NOMO-1 treated with DMSO at 0.1 percent for 48 hours (cell line): Measurements from ENCODE around the gene STRC.
"Not testable (repeated sequence)": the region's sequence is repeated elsewhere in the genome, so short reads cannot be mapped to it uniquely, and the experiment has no call there.

ENCODE experiments used
- DNase-seq: peaks from one replicate; lab custom pipeline; 2025; ENCODE audit not compliant: unreplicated experiment; lab: John Stamatoyannopoulos, UW

STRC gene

DNA sequence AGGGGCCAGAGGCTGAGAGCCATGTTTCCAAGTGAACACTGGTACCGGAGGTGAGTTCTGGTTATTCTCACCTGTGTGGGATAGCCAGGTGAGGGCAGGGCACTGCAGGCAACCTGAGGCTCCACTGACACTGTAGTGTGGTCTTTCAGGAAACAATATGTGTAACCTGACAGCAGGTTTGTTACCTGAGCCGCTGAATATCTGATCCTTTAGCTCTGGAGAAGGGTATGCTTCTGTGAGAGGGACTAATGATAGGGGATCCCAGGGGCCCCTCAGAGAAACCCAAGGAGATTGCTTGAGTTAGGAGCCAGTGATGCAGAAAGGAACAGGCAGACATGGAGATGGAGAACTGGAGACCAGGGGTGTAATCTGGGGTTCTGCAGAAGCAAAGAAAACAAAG is at the start of gene STRC:
Gene STRC (minus strand): TSS at position 101 of the 400 bp plus-strand sequence. CDS start 78 bp downstream, at position 23.
- DNase-seq = not testable (repeated sequence)

DNA sequence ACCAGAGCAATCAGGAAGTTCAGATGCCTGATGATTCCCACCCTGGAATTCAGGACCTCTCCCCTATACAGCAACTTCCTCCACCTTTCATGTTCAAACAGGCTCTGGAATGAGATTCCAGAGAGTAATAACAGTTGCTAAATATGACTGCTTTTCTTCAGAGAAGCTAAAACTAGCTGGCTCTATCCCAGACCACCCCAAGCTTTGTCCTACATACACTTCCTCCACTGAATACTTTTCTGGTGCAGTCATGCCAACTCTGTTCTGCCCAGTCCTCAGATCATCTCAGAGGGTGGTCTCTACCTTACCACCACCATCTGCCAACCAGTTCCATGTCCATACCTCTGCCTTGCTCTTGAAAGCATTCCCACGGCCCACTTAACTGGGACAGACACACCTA is 47.6 kb upstream of the STRC start:
- DNase-seq = not testable (repeated sequence)

DNA sequence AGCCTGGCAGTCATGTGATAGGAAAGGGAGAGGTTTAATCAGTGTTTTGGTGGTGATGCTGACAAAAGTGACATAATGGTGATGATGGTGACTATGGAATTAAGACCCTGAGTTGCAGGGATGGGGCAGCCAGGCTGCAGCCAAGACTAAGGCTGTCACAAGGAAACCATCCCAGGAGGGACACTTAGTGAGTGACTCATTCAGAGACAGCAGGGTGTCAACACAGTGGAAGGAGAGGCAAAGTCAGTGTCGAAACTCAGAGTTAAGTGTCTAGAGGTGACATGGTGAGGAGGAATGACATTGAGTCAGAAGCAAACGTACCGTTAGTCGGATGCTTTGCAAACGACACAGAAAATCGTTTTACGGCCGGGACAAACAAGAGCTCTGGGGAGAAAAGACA is 44.7 kb upstream of the STRC start:
- not testable (repeated sequence) for DNase-seq

DNA sequence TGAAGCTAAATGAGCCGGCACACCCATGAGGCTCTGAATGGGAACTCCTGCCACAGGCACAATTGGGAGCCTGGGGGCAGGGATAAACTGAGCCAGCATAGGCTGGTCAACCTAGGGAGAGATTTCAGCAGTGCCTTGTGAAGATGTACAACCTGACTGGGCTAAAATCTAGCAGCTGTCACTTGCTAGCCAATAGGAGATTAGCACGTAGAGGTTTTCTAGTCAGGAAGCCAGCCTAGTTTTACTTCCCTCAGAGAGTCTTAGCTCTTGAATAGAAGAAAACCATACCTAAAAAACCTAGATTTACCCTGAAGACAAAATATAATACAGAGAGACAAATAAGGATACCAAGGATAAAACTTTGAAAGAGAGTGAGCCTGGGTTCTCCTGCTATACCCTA is 43.7 kb upstream of the STRC start:
- not testable (repeated sequence) for DNase-seq

DNA sequence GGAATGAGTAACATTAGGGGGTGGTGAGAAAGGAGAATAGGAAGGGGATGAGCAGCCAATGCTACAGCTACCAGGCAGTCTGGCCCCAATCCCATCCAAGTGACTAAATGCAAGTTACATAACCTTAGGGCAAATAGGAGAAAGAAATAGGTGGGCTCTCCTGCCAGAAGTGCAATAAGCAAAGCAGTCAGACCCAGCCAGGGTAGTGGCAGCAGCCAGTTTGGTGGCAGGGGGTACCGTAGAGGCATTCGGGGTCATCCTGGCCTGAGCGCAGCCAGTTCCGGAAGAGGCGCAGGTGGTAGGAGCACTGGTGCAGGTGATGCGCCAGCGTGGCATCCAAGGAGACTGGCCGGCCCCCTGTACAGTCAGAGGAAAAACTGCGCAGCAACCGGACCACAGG is 41.1 kb upstream of the STRC start:
- DNase-seq = not testable (repeated sequence)

DNA sequence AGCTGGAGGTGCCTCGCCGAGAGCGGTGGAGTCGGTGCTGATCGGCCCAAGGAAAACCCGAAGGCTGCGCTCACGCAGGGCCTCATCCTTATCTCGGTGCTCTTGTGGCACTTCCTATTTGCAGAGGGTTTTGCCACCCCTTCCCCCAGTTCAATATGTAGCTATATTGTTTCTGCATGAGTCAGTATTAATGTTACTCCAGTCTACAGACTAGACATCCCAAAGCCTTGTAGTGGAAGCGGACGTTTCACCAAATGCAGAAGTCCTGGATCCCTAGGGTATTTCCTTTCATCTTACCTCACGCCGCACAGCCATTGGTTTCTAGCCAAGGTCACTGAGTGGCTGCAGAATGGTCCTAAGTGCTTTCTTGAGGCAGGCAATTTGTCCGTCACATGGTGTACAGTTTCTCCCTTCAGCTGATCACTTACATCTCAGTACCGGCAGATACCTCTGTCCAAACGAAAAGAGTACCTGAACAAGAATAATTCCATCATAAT is 30.9 kb upstream of the STRC start:
- not testable (repeated sequence) for DNase-seq

DNA sequence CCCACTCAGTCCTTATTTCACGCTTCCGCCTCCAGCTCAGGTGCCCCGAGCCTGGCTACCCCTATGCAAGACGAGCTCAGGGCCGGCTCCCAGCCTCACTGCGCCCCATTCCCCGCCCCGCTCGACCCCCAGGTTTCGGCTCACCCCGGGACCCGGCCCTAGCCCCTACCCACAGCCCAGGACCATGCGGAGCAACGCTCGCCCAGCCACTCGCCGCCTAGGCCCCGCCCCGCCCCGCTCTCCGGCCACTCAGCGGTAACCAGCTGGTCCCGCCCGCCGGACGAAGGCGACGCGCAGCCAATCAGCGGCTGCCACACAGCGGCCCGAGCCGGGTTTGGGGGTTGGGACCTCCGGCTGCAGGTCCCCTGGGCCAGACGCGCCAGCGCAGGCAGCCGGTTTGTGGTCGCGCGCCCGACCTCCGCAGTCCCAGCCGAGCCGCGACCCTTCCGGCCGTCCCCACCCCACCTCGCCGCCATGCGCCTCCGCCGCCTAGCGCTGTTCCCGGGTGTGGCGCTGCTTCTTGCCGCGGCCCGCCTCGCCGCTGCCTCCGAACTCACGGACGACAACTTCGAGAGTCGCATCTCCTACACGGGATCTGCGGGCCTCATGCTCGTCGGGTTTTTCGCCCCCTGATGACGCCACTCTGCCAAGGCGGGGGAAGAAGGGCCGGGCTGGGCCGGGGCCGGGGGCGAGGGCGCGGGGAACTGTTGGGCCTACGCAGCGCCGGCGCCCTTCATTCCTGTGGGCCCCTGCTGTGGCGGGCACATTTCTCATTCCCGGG is 30.2 kb upstream of the STRC start, which contains the start of gene CATSPER2:
Gene CATSPER2 (minus strand): TSS at position 196 of the 781 bp plus-strand sequence. CDS start 783 bp downstream, outside the sequence.
- no peak for DNase-seq

DNA sequence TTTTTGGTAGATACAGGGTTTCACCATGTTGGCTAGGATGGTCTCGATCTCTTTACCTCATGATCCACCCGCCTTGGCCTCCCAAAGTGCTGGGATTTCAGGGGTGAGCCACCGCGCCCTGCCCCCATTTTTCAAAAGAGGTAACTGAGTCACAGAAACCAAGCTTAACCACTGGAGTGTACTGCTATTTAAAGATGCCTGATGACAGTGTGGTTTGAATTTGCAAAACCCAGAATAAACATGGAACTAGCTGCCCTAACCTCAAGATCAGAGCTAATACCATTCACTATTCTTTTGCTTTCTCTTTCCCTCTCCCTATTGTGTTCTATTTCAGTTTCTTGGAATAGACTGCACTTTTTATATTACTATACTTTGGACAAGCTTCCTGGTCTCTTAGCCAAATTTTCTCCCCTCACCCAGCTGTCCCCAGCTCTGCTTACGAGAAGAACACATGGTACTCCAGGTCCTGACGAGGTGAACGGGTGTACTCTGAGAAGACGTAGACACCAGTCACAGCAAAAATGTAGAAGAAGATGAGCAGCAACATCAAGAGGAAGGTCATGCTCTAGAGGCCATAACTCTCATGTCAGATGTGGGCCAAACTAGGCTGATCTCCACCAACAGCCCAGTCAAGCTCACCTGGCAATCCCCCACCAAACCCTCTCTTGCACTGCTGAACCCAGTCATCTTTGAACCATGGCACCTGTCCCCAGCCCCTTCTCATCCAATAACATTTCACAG is 20.0 kb upstream of the STRC start:
- not testable (repeated sequence) for DNase-seq

DNA sequence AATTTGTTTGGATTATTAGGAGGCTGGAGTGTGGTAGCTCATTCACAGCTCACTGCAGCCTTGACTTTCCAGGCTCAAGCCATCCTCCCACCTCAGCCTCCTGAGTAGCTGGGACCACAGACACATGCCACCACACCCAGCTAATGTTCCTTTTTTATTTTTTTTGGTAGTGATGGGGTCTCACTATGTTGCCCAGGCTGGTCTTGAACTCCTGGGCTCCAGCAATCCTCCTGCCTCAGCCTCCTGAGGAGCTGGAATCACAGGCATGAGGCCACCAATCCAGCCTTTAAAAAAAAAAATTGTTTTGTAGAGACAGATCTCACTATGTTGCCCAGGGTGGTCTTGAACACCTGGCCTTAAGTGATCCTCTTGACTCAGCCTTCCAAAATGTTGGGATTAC is 8.3 kb upstream of the STRC start:
- not testable (repeated sequence) for DNase-seq

DNA sequence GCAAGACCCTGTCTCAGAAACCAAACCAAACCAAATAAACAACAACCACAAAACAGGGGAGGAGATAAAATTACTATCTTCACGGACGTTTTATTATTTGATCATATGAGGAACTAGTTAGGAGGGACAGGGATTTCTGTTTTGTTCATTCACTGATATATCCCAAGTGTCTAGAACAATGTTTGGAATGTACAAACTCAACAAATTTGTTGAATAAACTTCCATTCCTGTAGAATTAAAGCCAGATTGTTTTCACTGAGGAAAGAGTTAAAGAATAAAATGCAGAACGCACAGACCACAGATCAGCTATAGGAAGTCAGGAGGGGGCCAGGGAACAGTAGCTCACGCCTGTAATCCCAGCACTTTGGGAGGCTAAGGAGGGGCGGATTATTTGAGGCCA is 6.5 kb upstream of the STRC start:
- DNase-seq = no peak

DNA sequence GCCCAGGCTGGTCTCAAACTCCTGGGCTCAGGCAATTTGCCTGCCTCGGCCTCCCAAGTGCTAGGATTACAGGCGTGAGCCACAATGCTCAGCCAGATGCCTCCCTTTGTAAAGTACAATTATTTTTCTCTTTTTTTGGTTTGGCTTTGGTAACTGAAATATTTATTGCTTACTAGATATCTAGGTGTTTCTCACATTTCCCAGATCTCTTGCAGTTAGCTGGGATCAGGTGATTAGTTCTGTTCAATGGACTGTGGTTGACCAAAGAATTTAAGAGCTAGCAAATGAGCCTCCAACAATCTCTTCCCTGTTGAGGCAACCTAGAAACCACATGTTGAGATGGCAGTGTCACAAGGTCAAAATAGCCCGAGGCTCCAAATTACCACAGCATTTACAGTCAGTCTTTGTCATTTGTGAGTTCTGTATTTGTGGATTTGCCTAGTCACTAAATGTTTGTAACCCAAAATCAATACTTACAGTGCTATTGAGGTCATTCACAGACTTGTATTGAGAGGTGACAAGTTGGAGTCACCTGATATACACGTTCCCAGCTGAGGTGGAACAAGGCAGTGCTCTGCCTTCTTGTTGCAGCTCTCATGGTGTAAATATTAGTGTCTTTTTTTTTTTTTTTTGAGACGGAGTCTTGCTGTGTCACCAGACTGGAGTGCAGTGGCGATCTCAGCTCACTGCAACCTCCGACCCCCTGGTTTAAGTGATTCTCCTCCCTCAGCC is 3.6 kb upstream of the STRC start:
- not testable (repeated sequence) for DNase-seq

DNA sequence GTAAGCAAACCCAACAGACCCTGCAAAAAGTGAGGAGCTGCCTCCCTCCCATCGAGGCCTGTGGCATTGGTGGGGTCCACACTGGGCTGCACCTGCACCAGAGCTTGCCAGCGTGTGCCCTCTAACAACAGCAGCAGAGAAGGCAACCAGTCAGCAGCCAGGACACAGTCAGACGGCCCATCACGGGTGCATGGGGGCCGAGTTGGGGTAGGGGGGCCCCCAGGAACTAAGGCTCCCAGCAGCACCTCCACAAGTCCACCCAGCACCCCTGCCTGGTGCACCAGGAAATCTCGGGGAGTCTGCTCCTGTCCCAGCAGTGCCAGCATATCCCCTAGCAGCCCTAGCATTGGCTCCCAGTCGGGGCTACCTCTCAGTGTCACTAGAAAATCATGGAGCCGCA is 850 bp downstream of the STRC start:
- DNase-seq = not testable (repeated sequence)

DNA sequence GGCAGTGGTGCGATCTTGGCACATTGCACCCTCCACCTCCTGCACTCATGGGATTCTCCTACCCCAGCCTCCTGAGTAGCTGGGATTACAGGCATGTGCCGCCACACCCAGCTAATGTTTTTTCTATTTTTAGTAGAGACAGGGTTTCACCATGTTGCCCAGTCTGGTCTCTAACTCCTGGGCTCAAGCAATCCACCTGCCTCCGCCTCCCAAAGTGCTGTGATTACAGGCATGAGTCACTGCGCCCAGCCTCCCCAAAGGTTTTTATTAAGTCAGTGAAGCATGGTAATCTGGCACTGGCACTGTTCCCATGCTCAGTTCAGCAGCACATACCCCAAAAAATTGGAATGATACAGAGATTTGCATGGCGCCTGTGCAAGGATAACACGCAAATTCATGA is 16.4 kb downstream of the STRC start:
- not testable (repeated sequence) for DNase-seq

DNA sequence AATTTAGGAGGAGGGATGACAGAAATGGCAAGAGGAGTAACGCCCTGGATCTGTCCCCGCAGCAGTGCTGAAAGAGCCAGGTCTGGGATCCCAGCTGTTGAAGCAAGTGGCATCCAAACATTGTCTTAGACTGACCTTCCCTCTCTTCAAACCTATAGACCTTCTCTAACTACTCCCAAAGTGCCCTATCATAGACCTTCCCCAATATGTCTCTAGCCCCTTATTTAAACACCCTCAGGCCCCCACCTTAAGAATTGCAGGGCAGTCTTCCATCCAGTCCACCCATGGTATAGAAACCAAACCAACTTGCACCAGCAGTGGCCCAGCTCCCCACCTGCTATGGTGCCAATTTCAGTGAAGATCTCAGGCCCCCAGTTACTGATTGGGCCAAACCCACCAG is 18.4 kb downstream of the STRC start:
- DNase-seq = not testable (repeated sequence)

DNA sequence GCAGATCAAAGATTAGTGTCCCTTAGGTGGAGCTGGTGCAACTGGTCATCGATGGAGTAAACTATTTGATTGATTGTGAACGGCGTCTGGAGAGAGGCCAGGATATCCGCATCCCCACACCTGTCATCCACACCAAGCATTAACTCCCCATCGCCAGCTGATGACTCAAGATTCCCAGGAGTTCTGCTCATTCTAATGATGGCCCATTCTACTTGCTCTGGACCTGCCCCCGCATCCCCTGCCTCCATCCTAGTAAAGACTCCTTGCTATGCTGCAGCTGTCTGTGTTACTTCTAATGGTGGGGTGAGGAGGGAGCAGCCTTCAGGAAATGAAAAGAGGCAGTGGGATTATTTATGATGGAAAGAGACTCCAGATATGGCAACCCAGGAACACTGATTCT is 19.5 kb downstream of the STRC start:
- not testable (repeated sequence) for DNase-seq

DNA sequence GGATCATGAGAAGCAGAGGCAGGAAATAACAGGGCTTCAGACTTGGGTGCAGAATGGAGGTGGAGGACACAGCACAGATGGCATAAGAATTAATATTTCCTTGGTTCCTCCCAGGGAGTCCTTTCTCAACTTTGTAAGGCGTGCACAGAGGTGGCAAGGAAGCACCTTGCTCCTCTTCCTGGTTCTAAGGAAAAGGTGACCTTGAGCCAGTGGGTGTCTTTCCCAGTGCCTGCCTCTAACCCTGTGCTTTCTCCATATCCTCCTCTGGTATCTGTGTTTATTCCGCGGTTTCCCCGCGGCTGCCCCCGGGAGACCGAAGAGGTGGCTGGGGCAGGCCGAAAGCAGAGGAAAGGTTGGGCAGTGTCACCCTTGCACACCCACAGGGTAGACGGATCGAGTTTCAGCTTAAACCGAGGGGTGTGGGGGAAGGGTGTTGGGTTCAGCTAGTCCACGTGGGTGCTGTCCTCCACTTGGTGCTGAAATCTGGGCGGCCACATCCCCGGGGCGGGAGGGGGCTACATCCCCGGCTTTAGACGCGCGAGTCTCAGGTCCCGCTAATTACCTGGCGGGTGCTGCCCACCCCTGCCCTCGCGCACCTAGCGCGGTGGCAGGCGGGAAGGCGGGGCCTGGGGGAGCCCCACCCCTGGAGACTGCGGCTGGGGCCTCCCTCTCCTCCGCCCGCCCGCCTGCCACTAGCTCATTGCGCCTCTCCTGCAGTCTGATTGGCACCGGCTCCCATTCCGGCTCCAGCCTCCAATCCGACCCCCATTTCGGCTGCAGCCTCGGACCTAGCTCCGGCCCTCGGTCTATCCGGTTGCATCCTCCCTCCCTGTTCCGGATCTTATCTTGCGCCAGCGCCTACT is 25.0 kb downstream of the STRC start, which contains the start of gene CKMT1B:
Gene CKMT1B (plus strand): TSS at position 700 of the 863 bp plus-strand sequence. CDS start 192 bp downstream, outside the sequence.
- DNase-seq = not testable (repeated sequence)

DNA sequence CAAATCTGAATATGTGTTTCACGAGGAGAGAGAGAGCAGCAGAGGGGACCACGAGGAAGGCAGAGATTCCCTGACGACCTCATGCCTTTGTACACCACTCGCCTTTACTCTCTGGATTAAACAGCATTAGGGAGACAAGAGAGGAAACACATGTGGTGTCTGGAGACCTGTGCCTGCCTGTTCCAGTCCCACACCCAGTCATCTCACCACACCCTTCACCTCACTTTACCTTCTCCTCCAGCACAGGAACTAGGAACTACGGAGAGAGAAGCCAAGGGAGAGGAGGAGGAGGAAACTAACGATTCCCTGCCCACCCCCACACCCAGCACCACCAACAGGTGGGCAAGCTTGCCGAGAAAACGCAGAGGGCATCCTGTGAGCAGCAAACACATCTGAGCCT is 25.8 kb downstream of the STRC start:
- not testable (repeated sequence) for DNase-seq

DNA sequence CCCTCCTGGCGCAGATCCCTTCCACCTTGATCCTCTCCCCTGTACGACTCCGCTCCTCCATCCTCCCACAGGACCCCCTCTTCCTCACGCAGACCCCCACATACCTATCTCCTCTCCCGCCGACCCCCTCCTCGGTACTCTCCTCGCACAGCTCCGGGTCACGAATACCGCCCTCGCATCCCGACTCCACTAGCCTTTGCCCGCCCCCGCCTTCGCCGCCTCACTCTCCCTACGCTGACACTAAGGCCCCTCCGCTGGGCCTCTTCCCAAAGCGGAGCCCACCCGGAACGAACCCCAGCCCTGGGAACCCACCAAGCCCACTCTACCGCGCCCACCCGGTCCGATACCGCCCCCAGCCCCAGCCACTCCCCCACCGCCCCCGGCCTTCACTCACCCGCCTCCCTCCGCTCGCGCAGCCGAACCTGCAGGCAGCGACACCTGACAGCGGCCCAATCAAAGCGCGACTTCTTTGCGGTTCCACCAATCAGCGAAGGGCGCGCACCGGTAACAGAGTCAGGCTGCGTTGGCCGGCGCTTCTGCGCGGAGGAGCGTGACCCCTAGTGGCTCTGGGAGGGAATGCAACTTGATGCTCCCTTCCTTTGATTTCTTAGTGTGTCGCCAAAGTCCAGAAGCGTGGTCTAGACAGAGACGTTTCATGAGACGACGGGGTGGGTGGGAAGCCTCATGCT is 28.7 kb downstream of the STRC start, which contains the start of gene PPIP5K1:
Gene PPIP5K1 (minus strand): TSS at position 431 of the 689 bp plus-strand sequence. CDS start 5,704 bp downstream, outside the sequence.
- DNase-seq = not testable (repeated sequence)

DNA sequence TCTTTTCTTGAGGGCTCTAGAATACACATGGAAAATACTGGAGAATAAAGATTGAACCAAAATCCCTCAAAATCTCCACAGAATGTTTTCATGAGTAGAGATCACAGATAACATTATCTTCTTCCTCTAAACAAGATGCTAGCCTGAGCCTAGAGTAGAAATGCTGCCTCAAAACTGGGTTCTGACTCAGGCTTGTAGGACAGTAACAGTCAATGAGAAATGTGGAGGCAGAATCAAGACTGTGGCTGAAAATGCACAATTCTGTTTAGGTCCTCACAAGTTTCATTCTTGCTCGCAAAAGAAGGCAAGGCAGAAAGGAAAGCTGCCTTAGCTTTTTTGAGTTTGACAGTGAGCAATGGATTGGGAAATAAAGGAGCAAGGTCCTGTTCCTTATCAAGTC is 44.0 kb downstream of the STRC start:
- DNase-seq = not testable (repeated sequence)
